NCI-H774 (cell line): ENCODE measurements around the gene ZNF521.
A peak's percentile ranks its signal among the peaks of the same experiment; 100 is the strongest.

Source experiments
- DNase-seq: peaks from one replicate; lab custom pipeline; 2025; lab: John Stamatoyannopoulos, UW

Gene ZNF521

DNA sequence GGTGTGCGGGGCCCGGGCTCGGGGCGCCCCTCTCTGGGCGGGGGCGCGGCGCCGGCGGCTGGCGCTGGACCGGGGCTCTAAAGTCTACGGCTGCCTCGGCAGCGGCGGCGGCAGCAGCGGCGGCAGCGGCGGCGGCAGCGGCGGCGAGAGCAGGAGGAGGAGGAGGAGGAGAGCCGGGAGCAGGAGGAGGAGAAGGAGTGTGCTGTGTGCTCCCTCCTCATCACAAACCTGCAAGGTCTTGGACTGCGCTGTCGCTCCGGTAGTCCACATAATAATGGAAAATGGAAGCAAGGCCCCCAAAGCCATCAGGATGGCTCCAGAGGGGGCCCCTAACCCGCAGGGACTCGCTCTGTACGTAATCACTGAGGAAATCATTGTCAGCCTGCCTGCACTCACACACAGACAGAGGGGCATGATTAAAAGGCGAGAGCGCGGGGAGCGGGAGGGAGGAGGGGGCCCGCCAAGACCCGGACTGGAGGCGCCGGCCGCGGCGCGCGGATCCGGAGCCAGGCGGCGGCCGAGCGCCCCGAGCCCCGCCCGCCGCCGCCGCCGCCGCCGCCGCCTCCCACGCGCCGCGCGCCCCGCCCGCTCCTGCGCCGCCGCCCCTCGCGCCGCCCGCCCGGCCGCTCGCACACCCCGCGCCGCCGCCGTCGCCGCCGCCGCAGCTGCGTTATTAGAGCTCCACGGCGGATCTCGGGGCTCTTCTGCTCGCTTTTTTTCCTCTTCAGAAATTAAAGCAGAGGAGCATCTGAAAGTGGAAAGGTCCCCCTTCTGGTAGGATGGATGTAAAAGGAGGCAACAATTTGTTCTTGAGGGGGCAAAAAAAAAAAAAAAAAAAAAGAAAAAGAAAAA lies at the start of gene ZNF521:
Gene ZNF521, minus strand, starts transcription at position 390 of the 852 bp plus-strand sequence. CDS start 1,220 bp downstream, outside the sequence.
- DNase-seq: peak; percentile 62

DNA sequence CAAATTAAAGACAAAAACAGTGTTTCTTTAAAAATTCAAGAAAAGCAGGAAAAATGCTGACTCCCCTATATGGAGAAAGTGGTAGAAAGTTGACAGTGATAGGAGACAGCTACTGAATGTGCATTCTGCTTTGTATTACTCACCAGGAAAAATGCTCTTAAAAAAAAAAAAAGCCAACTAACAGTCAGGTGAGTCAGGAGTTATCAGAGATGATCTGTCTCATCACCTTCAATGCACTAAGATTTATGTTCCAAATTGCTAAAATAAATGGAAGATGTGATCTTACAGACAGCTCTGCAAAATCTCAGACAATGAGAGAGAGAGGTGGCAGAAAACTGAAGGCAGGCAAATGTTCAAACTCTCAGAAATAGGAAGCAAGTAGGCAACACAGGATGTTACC lies 47.6 kb upstream of the ZNF521 start:
- DNase-seq: no peak

DNA sequence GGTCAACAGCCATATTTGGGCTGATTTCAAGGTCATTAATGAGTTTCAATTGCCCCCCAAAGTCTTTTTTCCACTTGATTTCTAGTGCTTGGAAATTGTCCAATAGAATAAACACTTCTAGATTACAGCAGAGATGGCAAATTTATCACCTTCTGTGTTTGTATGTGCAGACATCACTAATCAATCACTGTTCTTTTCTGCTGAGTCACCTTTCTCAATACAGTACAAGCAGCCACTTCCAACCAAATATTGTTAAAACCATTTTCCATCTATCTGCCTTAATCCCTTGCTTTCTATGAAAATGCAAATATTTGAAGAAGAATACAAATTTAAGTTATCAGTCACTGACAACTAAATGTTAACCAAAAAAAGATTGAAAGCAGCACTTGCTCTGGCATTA lies 40.2 kb upstream of the ZNF521 start:
- DNase-seq: no peak

DNA sequence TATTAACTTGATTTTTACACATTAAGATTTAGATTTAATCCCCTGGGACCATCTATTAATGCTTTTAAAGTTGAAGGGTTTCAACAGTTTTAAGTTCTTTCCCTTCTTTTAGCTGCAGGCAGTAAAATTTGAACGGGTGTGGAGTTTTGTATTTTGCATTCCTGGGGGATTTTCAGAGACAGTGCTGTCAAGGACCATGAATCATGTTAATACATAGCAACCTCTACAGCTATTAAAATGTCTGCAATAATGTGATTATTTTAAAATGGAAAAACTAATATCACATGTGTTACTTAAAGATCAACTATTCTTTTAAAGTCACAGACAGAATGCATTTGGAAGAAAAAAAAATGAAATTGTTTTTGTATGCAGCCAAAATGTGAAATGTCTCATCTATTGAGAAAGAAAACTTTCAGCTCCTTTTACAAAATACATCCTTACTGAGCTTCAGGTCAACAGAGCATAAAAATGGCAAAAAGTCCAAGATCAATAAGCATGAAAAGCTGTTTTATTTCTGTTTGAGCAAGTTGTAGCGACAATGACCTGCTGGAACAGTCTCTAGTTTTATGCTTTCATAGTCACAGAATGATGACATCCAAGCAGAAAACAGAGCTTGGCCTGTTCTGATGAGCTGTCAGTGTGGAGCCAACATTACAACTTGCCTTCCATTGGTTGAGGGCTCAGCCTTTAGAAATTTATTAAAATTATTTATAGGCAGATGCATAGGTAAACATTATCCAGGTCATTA lies 21.6 kb upstream of the ZNF521 start:
- DNase-seq: no peak

DNA sequence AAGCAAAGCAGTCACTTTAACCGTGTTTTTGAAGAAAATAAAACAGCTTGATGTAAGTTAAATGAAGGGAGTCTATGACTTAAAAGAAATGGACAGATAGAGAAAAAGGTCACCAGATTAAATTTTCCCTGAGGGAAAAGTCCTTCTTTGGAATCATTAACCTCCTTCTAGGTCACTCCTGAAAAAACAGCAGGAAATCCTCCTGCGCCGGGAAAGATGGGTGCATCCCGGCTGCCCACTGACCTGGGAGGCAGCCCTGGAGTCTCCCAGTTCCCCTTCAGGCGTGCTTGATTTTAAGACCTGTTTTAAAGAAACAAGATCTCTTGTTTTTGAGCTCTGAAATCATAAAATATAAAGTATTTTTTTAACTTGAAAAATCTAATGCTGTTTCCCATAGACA lies 18.4 kb upstream of the ZNF521 start:
- no peak for DNase-seq

DNA sequence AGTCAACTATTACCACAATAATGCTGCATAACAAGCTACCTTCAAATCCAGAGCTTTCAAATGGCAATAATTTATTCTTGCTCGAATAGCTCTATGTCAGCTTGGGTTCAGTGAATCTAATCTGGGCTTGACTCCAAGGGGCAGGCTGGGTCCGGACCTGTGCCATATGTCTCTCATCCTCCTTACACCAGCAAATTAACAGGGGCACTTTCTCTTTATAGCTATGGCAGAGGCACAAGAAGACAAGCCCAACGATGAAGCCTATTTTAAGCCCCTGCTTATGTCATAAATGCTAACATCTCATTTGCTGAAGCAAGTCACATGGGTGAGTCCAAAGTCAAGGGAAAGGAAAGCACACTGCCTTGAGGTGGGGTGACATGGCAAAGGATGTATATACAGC lies 13.3 kb upstream of the ZNF521 start:
- DNase-seq: no peak

DNA sequence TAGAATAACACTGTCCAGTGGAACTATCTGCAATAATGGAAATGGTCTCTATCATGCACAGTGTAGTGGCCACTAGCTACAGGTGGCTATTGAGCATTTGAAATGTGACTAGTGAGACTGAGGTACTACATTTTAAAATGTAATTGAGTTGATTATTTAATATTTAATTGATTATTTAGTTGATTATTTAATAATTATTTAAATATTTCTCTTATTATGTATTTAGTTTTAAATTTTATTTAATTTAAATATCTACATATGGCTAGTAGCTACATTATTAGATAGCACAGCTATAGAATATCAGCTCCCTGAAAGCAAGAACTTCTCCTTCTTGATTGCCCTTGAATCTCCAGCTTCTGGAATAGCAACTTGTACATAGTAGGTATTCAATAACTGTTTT lies 12.8 kb upstream of the ZNF521 start:
- DNase-seq: no peak

DNA sequence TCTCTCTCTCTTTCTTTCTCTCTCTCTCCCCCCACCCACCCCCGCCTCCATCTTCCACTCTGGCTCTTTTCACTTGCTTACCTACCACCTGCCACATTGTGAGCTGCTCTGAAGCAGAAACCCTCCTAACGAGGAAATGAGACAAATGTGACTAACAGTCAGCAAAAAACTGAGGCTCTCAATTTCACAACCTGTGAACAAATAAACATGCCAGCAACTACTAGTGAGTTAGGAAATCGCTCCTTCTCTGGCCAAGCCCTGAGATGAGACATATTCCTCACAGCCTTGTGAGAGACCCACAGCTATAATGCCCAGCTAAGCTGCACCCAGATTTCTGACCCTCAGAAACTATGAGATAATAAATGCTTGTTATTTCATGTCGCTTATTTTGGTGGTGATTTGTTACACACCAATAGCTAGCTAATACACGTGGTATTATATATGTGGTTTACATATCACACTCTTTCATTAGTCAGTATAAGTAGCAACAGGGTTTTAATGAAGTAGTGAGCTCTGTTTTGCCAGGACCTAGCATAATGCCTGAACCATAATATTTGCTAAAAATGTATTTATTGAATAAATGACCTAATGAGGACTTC lies 8.4 kb upstream of the ZNF521 start:
- no peak for DNase-seq

DNA sequence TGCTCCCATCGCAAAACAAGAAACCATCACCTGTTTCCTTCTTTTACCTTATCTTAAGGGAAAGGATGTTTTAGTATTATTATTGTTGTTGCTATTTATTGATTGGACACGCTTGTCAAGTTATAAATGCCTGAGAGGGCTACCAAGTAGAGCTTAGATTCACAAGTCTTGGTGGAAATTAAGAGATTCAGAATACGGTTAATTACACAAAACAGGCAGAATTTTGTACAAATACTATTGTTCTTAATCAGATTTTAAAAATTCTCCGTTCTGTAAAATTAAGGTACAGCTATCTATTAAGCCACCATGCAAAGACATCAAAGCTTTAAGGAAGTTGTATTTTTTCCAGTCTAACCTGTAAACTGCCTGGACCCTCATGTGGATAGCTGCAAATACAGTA lies 1.1 kb upstream of the ZNF521 start:
- no peak for DNase-seq

DNA sequence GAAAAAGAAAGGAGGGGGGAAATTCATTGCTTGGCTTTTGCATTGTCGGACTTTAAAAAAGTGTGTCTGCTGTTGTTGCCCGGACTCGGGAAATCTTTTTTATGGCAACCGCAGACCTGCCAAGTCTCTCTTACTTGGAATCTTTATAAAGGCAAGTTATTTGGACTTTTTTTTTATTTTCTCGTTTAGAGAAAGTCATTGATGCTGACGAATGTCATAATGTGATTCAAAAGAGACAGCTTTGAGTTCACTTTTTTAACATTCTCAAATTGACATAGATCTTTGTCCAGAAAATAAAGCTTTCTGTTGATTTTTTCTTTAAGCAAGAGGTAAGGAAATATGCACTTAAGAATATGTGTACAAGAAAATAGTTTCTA lies 651 bp upstream of the ZNF521 start:
- no peak for DNase-seq

DNA sequence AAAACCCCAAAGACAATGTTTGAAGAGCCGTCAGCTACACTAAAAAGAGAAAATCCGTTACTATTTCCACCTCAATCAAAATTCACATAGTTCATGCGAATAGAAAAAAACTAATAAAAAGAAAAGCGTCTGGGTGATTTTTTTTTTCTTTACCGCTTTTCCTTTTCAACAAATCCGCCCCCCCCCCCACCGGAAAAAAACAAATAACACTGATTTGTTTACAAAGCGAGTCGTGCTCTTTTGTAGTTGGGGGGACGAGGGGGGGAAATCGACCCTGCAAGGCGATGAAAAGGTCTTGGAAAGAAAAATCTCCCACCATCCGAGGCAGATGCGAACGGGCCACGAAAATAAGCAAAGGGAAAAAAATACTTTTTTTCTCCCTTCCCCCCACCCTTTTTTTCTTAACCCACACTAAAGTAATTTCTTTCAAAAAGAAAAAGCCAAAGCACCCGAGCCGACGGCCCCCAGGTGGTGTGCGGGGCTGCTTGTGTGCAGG lies 638 bp downstream of the ZNF521 start:
- DNase-seq: no peak

DNA sequence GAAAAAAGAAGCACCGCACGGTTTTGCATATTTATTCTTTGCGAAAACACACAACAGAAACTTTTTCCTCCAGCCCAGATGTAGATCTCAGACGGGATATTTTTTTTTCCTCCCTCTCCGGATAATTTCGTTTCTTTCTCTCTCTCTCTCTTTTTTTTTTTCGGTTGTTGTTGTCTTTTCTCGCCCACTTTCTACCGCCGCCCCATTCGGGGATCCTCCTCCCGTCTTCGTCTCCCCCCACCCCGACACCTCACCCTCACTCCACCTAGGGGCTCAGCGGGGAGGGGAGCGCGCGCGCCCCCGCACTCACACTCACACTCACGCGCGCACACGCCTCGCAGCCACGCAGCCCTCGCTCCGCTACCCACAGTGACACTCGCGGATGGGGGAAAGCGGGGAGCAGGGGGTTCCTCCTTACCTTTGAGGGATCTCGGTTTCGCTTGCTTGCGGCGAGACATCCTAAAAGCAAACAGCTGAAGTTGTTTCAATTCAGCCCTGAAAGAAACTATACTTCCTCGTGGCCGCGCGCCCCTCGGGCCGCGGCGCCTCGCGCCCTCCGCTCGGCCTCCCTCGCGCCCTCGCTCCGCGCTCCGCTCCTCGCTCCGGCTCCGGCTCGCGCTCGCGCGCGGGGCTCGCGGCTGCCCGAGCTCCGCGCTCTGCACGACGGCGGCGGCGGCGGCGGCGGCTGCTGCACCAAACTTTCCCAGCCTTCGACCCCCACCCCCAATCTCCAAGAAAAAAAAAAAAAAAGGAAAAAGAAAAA lies 1.3 kb downstream of the ZNF521 start:
- no peak for DNase-seq

DNA sequence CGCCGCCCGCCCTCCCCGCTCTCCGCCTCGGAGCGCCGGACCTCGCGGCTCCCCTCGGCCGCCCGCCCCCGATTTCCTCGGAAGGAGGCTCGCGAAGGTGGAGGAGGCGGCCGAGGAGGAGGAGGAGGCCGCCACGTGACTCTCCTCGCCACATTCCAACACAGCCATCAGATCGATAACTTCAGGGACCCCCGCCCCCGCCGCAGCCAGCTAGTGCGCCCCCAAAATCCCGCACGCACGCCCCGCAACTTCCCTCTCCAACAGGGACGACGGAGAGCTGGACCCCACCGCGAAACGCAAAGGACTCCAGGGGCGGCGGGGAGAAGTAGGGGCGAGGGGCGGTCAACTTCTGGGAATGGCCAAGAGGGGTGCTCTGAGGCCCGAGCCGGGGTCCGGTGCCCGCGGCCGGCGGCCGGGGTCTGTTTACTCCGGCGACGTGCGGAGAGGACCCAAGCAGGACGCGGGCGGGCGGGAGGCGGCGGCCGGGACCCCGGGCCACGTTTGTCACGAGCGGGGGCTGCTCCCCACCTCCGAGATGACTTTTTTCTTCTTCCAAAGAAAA lies 2.0 kb downstream of the ZNF521 start:
- DNase-seq: no peak

DNA sequence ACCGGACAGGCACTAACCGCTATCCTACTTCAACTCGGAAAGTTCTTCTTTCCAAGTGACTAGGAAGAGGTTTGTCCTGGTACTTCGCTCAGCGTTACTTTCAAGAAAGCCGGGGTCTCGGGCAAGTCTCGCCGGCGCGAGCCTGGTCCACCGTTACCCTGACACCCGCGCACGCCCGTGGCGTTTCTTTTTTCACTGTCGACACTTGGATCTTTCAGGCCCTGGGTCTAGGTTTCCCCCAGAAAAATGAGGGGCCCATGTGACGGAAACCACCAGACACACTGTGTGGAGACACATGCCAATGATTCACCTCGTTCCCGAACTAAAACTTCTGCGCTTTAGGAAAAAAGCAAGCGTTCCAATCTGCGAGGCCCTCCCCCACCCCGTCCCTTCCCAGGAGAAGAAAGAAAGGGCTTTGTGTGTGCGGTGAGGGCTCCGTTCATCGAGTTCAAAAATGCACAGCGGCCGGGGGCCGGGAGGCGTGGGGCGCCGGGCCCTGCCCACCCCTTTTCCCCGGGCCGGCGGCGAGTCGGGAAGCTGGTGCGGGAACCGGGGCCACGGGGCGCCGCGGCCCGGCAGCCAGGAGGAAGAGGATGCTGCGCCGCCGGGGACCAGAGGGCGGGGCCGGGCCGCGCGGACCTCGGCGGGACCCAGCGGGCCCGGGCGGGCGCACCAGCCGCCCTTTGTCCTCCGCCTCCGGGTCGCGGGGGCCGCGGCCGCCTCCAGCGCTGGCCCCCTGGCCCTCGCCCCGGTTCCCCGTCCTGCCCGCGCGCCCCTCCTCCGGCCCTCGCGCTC lies 2.6 kb downstream of the ZNF521 start:
- no peak for DNase-seq

DNA sequence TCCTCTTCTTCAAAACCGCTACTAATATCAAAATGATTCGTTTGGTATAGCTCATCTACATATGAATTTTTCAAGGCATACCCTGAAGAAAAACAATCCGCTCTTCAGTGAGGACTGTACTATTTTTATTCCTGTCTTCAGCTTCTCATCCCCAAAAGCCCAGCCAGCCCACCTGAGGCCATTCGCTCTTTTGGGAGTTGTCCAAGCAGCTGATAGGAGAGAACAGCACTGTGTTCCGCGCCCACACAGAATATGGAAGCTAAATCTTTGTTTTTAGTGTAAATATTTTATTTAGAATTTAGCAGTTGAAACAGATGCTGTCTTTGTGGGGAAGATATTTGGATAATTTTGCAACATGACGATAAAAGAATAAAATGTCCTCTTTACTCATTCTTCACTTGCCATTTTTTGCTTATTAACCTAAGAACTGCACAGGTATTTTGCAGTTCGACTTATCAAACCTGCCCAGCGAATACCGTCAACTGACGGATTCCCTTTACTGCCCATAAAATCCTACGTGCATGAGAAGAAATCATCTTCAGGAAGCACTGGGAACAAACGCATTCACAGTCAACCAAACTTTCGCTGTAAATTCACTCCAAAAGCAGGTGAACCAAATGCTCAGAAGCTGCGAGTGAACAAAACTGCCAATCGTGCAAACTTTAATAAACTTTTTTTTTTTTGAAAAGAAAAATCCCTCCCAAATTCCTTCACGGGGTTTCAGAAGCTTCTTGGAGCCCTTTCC lies 3.4 kb downstream of the ZNF521 start:
- no peak for DNase-seq

DNA sequence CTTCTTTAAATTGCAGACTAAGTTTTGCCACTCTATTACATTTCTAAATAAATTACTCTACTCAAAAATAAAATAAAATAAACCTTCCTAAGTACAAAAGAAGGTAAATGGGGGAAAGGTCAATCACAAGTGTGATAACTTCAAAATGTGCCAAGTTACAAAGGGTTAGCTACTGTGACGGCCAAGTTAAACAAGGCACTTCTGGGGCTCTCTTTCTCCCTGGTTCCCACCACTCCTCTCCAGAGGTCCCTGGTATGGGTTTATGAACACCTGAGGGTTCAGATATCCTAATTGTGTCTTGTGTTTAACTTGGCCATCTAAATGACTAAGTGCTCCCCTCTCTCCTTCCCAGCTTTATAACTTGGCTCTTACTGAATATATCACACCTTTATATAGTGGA lies 5.4 kb downstream of the ZNF521 start:
- no peak for DNase-seq

DNA sequence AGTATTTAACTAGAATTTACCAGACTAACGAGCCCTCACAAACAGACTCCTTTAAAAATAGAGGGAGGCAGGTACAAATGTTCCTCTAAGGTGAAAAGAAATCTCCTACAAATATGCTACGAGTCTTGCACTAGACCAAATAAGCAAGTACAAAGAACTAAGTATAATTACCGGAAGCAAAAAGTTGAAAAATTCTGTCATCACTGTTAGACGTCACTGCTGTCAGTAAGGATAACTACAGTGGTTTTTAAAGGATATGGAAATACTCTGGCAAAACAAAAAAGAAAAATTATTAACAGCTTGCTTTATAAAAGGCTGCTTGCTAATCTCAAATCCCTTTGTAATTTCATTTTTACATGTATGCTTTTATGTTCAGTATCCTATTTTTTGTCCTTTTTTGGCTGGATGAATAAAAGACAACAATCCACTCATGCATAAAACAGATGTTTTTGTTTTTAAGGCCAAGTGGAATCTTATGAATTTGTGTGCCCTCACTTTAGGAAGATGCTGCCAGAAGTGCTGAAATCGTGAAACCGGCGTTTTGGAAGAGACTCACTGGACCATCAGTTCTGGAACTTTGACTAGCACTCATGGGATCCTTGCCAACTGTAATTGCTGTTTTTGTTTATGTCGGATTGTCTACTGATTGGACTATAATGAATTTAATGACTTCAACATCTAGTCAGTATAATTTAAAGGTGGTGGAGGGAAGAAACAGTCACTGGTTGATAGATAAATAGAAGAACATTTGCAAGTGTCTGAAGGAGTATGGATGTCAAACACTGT lies 6.7 kb downstream of the ZNF521 start:
- DNase-seq: no peak

DNA sequence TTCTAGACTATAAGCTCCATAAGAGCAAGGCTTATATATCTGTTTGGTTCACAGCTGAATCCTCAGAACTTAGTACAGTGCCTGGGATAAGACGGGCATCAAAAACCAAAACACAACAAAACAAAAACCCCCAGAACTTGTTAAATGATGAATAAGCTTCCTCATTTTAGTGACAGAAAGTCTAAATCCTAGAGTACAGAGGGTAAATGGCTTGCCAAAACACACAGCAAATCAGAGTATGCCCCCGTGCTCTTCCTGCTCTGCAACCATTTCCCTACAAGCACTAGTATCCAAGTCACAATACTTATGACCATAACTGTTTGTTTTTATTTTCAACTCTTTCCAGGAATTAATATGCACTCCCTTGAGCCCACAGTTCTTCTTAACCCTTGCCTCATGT lies 10.1 kb downstream of the ZNF521 start:
- no peak for DNase-seq

DNA sequence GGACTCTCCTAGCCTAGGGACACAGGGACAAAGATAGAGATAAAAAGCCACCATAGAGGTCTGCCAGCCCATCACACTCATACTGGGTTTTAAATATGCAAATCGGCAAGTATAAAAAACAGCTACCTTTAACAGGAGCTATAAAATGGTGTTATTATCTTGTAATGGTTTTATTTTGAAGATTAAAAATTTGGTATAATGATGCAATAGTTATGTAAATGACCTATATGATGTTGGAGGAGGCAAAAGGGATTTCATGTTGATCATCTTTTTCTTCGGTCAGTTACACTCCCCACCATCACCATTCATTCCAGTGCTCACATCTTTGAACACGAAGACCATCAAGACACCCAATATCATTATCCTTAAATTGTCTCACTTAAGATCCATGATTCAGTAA lies 11.2 kb downstream of the ZNF521 start:
- no peak for DNase-seq
